ACC112 (cell line): Measurements from ENCODE around the gene CHRDL1.

ENCODE experiments used
- H2AFZ ChIP-seq: fragments of 200-600 bp; sonication (generic); one replicate; pipeline ENCODE4 v1.6.0; 2017; ENCODE audit warnings: antibody characterized with exemption, low read length; ENCODE audit not compliant: unreplicated experiment
- H3K27ac ChIP-seq: fragments of 200-600 bp; sonication (generic); 2 replicates; pipeline ENCODE4 v1.5.1; 2014; ENCODE audit warnings: low read depth, mild to moderate bottlenecking, antibody characterized with exemption, low read length, moderate library complexity
- H3K27me3 ChIP-seq: fragments of 200-600 bp; sonication (generic); 2 replicates; pipeline ENCODE4 v1.6.1; 2014; ENCODE audit warnings: mild to moderate bottlenecking, antibody characterized with exemption, low read length, moderate library complexity, mixed read lengths; ENCODE audit not compliant: insufficient read depth
- H3K36me3 ChIP-seq: fragments of 200-600 bp; sonication (generic); 2 replicates; pipeline ENCODE4 v1.6.1; 2016; ENCODE audit warnings: mild to moderate bottlenecking, antibody characterized with exemption, low read length, moderate library complexity, mixed read lengths; ENCODE audit not compliant: insufficient read depth
- H3K4me1 ChIP-seq: fragments of 200-600 bp; sonication (generic); one replicate; pipeline ENCODE4 v1.6.1; 2016; ENCODE audit warnings: low read length, mixed read lengths; ENCODE audit not compliant: insufficient read depth, unreplicated experiment, control insufficient read depth
- H3K4me3 ChIP-seq: fragments of 200-600 bp; sonication (generic); 2 replicates; pipeline ENCODE4 v1.5.1; 2014; ENCODE audit warnings: mild to moderate bottlenecking, low read depth, low read length
- H3K79me2 ChIP-seq: fragments of 200-600 bp; sonication (generic); one replicate; pipeline ENCODE4 v1.6.0; 2016; ENCODE audit warnings: low read length; ENCODE audit not compliant: control insufficient read depth, unreplicated experiment, insufficient read depth

Gene CHRDL1

DNA sequence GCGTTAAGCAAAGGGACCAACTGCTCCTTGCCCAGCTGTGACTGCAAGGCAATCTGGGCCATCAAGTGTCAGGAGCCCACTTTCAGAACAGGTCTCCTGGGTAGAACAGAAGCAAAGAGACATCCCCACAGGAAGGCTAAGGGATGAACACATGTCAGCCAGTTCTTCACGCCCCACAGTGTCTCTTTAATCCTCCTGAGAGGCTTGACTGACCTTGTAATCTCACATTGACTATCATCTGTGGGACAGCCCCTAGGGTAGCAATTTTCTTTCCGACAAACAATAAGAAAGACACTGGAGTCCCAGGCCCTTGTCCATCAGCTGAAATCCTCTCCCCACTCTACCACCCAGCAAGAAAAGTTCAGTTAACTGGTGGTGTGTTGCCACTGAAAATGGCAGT lies 1.0 kb downstream of the CHRDL1 start:
- no peaks in the 10 kb centered on the region for H3K36me3 ChIP-seq
- no peaks in the 10 kb centered on the region for H3K79me2 ChIP-seq
- H2AFZ ChIP-seq: no peak overlapping the region
- no peaks in the 10 kb centered on the region for H3K4me1 ChIP-seq
- peaks cover 26% of the 10 kb centered on the region for H3K27me3 ChIP-seq
- H3K27ac ChIP-seq: no peak overlapping the region
- H3K4me3 ChIP-seq: no peak overlapping the region

GRCh38 chrX:110791071-110791470 lies 4.5 kb downstream of the CHRDL1 start:
- Histone ChIP-seq H3K4me1 (no peaks in the 10 kb centered on the region), H3K27ac (no peak overlapping the region), H3K4me3 (no peak overlapping the region), H3K79me2 (no peaks in the 10 kb centered on the region), H2AFZ (no peak overlapping the region), H3K27me3 (peaks cover 22% of the 10 kb centered on the region), H3K36me3 (no peaks in the 10 kb centered on the region)

- no peaks in the 10 kb centered on the region for H3K36me3 ChIP-seq
- no peaks in the 10 kb centered on the region for H3K4me1 ChIP-seq
- H3K27ac ChIP-seq: no peak overlapping the region
- no peak overlapping the region for H2AFZ ChIP-seq
- no peaks in the 10 kb centered on the region for H3K79me2 ChIP-seq
- H3K27me3 ChIP-seq: no peaks in the 10 kb centered on the region
- no peak overlapping the region for H3K4me3 ChIP-seq
Observed at GRCh38 chrX:110786486-110786885, 9.1 kb downstream of the CHRDL1 start.

GRCh38 chrX:110759785-110760184 lies 35.8 kb downstream of the CHRDL1 start:
- no peaks in the 10 kb centered on the region for H3K36me3 ChIP-seq
- no peaks in the 10 kb centered on the region for H3K79me2 ChIP-seq
- H3K4me3 ChIP-seq: no peak overlapping the region
- H3K27me3 ChIP-seq: no peaks in the 10 kb centered on the region
- H3K27ac ChIP-seq: no peak overlapping the region
- no peaks in the 10 kb centered on the region for H3K4me1 ChIP-seq
- H2AFZ ChIP-seq: no peak overlapping the region

DNA sequence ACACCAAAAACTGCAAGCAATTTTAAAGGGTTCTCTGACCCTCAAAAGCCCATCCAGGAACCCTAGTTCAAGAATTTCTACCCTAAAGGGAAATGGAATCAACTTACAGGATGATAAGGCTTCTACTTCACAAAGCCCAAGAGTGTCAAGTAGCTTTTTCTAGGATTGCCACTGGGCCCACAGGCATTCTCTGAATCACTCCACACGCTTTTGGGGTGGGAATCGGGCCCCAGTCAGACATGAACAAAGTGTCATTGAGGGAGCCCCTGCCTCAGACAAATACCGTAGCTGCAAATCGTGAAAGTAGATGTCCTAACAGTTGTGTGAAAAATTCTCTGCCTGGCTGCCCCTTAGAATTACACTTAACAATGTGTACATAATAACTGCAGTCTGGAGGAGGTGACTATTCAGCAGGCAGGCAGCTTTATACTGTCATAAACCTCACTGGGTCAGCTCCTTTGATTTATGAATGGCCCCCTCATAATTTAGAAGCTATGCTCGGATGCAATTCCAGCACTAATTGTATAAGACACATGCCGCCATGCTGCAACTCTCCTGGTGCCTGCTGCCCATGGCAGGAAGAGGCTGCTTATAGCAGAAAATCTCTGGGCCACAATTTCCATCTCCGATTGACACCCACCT lies 36.7 kb downstream of the CHRDL1 start:
- Histone ChIP-seq H2AFZ (no peak overlapping the region), H3K4me3 (no peak overlapping the region), H3K4me1 (no peaks in the 10 kb centered on the region), H3K27ac (no peak overlapping the region), H3K79me2 (no peaks in the 10 kb centered on the region), H3K36me3 (no peaks in the 10 kb centered on the region), H3K27me3 (no peaks in the 10 kb centered on the region)

- H3K27me3 ChIP-seq: no peaks in the 10 kb centered on the region
Observed at GRCh38 chrX:110755611-110756010, 40.0 kb downstream of the CHRDL1 start.

GRCh38 chrX:110755061-110755460 lies 40.6 kb downstream of the CHRDL1 start:
- no peak overlapping the region for H2AFZ ChIP-seq
- H3K4me1 ChIP-seq: no peaks in the 10 kb centered on the region
- H3K27me3 ChIP-seq: no peaks in the 10 kb centered on the region
- no peaks in the 10 kb centered on the region for H3K36me3 ChIP-seq
- no peaks in the 10 kb centered on the region for H3K79me2 ChIP-seq
- H3K27ac ChIP-seq: no peak overlapping the region
- no peak overlapping the region for H3K4me3 ChIP-seq

More at GRCh38 chrX:110755611-110756010, 40.0 kb downstream of the CHRDL1 start:
- Histone ChIP-seq H3K4me1 (no peaks in the 10 kb centered on the region), H3K79me2 (no peaks in the 10 kb centered on the region), H2AFZ (no peak overlapping the region), H3K36me3 (no peaks in the 10 kb centered on the region), H3K27ac (no peak overlapping the region), H3K4me3 (no peak overlapping the region)

DNA sequence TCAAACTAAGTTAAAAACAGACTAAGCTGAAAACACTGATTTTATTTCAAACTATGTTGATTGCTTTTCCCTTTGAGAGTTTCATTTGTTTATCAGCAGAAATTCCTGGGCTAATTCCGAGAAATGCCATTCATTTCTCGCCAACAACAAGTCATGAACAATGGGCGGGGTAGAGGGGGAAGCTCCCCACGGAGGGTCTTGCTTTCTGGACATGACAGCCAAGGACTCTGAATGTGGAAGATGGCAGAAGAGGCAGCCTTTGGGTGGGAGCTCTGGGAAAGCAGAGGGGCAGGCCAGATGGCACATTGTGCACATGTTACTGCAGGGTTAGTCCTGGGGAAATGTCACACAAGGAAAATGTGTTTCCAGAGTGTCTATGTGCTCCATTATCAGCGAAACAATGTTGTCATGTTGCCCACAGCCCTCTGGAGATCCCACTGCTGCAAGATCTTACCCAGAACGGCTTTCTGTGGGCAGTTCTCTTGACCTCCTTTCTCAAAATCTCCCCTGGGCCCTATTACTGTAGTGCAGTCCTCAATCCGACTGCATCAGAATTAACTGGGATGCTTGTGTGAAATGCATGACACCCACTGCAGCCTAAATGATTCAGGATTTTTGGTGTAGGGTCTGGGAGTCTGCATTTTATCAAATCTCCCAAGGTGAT lies 45.0 kb downstream of the CHRDL1 start:
- Histone ChIP-seq H3K27ac (no peak overlapping the region), H3K27me3 (no peaks in the 10 kb centered on the region), H3K36me3 (no peaks in the 10 kb centered on the region), H3K79me2 (no peaks in the 10 kb centered on the region), H3K4me1 (no peaks in the 10 kb centered on the region), H3K4me3 (no peak overlapping the region), H2AFZ (no peak overlapping the region)

DNA sequence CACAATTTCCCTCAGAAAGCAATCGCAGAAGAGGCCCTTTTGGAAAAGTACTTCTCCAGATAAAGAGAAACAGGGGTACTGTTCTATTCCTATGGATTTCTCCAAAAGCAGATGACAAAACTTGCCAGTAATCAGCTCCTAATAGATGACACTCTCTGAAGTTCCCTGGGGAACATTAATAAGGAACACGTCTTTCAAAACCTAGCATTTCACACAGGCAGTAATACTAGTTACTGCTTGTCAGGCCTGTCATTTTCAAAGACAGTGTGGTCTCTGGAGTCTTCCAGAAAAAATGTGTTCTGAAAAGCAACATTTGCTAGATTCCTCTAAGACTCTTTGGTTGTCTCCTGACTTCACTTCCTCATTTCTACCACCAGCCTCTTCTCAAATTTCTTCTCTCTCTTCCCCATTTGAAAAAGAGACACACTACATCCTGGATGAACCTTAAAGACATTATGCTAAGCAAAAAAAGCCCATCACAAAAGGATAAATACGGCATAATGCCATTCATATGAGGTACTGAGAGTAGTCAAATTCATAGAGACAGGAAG lies 47.3 kb downstream of the CHRDL1 start:
- Histone ChIP-seq H3K4me3 (no peak overlapping the region), H3K27me3 (no peaks in the 10 kb centered on the region), H2AFZ (no peak overlapping the region), H3K79me2 (no peaks in the 10 kb centered on the region), H3K4me1 (no peaks in the 10 kb centered on the region), H3K36me3 (no peaks in the 10 kb centered on the region), H3K27ac (no peak overlapping the region)

DNA sequence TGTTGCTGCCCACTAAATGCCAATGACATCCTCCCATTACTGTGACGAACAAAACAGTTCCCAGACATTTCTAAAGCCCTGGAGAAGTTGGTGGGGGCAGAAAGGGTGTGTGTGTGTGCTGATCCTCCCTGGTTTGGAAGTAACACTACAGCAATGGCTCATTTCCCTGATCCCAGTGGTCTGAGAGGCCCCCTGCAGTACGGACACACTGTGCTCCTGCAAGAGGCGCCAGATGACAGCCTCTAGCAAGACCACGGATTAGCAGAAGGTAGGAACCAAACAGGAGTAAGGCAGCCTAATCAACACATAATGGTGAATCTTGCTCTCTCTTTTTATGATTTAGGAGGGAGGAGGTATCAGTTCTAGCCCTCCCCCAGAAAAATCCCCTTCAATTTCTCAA lies 49.6 kb downstream of the CHRDL1 start:
- Histone ChIP-seq H3K4me1 (peaks cover 5% of the 10 kb centered on the region), H3K36me3 (no peaks in the 10 kb centered on the region), H2AFZ (no peak overlapping the region), H3K27me3 (no peaks in the 10 kb centered on the region), H3K4me3 (no peak overlapping the region), H3K27ac (no peak overlapping the region), H3K79me2 (no peaks in the 10 kb centered on the region)

- Histone ChIP-seq H3K36me3 (no peaks in the 10 kb centered on the region), H3K27ac (no peak overlapping the region), H3K4me3 (no peak overlapping the region), H3K4me1 (peaks cover 10% of the 10 kb centered on the region), H3K27me3 (no peaks in the 10 kb centered on the region), H2AFZ (no peak overlapping the region), H3K79me2 (no peaks in the 10 kb centered on the region)
Observed at GRCh38 chrX:110745288-110745687, 50.3 kb downstream of the CHRDL1 start.
